Prostate gland (tissue), 2 donors: ENCODE results near the gene ITIH2.

Source experiments
- POLR2A ChIP-seq: fragments of 450-650 bp; IDR thresholded peaks from one replicate; pipeline ENCODE4 v1.6.1; 2016; ENCODE audit warnings: antibody characterized with exemption, mild to moderate bottlenecking
- POLR2AphosphoS5 ChIP-seq: sonication (generic); formaldehyde crosslinking; IDR thresholded peaks from one replicate; pipeline ENCODE4 v1.6.1; 2017; ENCODE audit warnings: antibody characterized with exemption
- TF ChIP-seq, protein P1 (sequence below), 4 experiments: fragments of 200-600 bp in 2 of 4; fragments of 450-650 bp in 2 of 4; sonication (generic) in 2 of 4; IDR thresholded peaks; 1 replicate in 3 of 4; 2 replicates in 1 of 4; pipeline ENCODE4 v1.5.1; 2016 to 2019; ENCODE audit warnings: antibody characterized with exemption in 4 of 4, mild to moderate bottlenecking in 2 of 4, moderate library complexity in 2 of 4

DNA sequence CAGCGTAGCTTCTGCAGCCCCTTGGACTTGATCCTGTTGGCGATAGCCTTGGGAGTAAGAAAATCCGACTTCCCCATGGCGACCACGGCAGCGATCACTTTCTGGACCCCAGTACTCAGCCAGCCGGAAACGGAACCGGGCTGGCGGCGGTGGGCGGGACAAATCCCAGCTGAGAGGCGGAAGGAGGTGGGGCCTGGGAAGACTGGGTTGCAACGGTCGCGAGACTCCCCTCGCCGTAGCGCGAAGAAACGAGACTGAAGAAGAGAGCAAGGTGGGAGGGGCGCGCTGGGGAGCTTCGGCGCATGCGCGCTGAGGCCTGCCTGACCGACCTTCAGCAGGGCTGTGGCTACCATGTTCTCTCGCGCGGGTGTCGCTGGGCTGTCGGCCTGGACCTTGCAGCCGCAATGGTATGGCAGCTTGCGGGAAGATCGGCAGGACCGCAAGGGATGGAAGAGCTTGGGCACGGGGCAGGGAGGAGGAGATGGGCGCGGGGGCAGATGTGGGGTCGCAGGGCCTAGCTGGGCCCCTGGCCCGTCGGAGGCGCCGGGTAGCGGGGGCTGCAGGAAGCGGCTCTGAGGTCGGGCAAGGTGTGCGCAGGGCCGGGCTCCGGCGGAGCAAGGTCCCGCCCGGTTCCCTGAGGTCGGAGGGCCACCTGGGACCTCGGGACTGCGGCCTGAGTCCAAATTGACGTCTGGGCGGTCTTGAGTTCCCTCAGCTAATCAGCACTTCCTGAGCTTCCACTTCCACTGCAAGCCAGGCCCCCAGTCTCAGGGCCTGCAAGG lies 84.9 kb downstream of the ITIH2 start, which contains the start of the genes ATP5F1C and KIN:
- TF ChIP-seq, protein P1, sequence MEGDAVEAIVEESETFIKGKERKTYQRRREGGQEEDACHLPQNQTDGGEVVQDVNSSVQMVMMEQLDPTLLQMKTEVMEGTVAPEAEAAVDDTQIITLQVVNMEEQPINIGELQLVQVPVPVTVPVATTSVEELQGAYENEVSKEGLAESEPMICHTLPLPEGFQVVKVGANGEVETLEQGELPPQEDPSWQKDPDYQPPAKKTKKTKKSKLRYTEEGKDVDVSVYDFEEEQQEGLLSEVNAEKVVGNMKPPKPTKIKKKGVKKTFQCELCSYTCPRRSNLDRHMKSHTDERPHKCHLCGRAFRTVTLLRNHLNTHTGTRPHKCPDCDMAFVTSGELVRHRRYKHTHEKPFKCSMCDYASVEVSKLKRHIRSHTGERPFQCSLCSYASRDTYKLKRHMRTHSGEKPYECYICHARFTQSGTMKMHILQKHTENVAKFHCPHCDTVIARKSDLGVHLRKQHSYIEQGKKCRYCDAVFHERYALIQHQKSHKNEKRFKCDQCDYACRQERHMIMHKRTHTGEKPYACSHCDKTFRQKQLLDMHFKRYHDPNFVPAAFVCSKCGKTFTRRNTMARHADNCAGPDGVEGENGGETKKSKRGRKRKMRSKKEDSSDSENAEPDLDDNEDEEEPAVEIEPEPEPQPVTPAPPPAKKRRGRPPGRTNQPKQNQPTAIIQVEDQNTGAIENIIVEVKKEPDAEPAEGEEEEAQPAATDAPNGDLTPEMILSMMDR (IDR thresholded peaks at IDR 0.05): peak in 1 of 4 experiments; percentile 15
- TF ChIP-seq POLR2A (peak; percentile 80), POLR2AphosphoS5 (peak; percentile 95)
